HG03442 (cell line): ENCODE data around the gene NAT8.
A peak's percentile ranks its signal among the peaks of the same experiment; 100 is the strongest.
"Not testable (repeated sequence)": the region's sequence is repeated elsewhere in the genome, so short reads cannot be mapped to it uniquely, and the experiment has no call there.

Source experiments
- ATAC-seq: cut with Tn5 transposase; IDR thresholded peaks from one replicate; pipeline ENCODE4 v1.9.1; 2021; ENCODE audit warnings: mild to moderate bottlenecking, moderate library complexity; ENCODE audit not compliant: unreplicated experiment

NAT8 gene, protein sequence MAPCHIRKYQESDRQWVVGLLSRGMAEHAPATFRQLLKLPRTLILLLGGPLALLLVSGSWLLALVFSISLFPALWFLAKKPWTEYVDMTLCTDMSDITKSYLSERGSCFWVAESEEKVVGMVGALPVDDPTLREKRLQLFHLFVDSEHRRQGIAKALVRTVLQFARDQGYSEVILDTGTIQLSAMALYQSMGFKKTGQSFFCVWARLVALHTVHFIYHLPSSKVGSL

DNA sequence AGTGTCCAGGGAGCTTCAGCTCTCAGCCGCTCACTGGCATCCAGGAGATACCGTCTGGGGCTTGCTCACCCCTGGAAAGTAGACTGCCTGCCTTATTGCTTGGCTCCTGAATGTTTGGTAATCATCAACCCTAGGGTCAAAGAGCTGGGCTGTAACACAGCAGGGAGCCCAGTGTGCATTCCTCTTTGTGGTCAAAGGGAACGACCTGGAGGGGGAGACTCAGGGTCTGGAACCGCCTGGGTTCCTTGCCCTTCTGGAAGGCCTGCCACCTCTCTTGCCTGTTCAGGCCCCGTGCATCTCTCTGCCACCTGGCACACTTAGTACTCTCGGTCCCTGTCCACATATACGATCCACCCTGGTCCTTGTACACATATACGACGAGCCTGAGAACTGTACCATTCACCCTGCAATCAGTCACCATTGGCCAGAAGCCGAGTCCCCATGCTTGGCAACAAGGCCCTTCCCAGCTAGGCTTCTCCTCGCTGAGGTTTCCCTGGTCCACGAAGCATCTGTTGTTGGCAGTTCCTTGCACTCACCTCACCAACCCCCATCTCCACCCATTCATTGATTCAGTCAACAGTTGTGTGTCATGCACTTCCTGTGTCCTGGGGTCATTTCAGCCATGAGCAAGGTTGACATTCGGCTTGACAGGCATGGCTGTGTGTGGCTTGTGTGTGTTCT lies at the start of gene NAT8:
NAT8 (minus strand) TSS at position 85 of the 681 bp plus-strand sequence. CDS start 794 bp downstream, outside the sequence.
- no peak for ATAC-seq

DNA sequence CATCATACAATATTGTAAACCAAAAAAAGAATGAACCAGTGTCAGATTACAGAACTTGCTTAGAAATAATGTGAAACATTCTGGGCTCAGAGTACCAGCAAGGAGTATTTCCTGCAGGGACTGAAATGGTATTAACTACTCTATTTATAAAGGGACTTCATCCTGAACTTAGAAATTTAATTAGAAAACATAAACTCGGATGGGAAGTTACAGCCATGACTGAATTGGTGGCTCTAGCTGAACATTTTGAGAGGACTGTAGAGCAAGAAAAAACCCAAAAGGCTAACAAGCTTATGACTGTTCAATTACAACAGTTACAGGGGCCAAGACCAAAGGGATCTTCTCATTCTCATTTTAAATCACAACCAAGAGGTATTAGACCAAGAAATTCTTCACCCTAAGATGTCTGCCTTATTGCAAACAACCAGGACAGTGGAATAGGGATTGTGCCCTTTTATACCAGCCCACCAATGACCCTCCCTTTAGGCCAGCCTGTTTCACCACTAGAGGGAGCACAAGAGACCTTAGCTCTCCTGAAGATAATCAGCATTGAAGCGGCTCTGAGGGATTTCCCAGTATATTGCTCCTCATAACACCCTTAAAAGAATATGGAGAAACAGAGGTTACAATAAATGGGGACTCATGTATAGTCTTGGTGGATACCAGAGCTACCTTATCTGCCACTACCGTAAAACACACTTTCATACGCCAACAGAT lies 48.3 kb upstream of the NAT8 start:
- ATAC-seq, result not testable (repeated sequence)

DNA sequence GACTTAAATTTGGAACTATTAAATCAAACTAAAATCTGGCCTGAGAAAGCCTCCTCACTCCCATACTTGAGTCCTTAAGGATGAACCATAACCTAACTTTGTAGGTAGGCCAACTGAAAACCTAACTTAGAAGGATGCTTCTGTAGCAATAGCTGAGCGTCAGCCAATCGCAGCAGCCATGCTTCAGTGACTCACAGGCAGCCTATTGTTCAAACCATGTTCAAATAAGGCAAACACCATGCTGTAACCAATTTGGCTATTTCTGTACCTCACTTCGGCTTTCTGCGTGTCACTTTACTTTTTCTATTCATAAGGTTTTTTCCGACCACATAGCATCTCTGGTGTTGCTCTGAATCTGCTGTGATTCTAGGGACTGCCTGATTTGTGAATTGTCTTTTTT lies 46.3 kb upstream of the NAT8 start:
- ATAC-seq, result not testable (repeated sequence)

DNA sequence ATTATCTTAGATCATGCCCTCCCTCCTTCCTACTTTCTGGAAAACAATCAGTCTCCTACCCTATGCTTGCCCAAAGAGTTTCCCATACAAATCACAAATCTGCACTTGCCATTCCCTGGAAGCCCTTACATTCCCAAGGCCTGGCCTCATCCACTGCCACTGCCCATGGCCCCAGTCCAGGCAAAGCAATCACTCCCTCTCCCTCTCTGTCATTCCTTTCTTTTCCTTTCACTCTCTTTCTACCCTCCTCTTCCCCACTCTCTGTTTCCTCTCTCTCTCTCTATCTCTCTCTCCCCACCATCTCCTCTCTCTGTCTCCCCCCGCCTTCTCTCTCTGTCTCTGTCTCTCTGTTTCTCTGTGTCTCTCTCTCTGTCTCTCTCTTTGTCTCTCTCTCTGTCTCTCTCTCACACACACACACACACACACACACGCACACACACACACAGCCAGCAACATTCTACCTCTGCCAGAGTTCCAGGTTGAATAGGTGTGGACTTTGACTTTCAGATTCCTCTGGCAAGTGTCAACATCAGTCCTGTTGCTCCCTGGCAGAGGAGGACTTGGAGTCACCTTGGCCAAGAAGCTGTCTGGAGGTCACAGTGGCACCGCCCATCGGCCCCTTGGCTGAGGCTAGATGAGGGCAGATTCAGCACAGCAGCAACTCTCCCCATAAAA lies 43.7 kb upstream of the NAT8 start:
- ATAC-seq, result no peak

DNA sequence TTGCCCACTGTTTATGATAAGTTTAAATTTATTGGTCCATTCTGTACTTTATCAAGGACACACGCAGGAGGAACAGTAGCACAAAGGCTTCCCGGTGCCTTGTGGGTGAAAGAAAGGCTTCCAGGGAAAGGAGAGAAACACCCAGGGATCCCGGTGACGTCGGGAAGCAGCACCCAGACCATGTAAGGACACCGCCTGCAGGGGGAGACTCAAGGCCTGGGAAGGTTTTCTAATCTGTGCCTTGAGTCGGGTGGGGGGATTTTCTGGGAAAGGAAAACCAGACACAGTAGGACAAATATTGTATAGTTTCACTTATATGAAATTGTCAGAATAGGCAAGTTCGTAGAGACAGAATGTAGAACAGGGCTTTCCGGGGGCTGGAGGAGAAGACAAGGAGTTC lies 42.7 kb upstream of the NAT8 start:
- ATAC-seq, result not testable (repeated sequence)

DNA sequence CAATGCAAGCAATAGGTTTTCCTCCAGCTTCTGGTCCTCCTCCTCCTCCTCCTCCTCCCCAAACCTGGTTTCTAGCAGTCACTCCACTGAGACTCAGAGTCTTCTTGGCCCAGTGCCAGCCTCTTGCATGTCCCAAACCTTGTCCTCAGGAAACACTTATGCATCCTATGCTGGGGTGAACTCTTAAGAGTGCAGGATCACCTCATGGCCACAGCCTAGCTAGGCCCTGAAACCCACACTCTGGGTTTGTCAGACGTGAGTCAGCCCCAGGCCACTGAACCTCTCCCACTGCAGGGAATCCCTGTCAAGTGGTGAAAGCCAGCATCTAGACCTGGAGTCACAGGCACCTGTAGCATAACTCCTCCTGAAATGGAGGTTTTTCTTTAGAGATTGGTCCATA lies 42.1 kb upstream of the NAT8 start:
- not testable (repeated sequence) for ATAC-seq

DNA sequence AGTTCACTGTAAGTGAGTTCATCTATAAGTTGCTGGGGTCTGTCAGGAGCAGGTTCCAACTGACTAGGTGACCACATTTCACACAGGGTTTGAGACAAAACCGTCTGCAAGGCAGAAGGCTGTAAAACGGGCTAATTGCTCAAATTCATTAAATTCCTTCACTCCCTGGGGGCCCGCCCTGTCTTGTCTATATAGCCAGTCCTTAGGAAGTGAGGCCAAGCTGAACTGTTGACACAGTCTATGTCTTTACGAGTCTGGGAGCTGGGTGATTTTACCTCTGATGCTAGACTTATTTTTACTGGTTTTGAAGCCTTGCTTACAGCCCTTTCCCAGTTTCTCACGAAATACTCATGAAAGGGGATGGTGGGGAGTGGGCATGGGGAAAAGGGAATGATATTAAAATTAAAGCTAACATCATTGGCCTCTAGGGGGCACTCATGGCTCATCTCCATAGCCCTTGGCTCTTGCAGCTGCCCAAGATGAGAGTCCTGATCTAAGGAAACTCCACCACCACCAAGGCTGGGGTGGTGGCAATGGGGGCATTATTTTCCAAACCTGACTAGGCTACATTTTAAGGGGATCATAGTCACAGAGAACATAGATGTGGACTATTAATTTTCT lies 37.8 kb upstream of the NAT8 start:
- not testable (repeated sequence) for ATAC-seq

DNA sequence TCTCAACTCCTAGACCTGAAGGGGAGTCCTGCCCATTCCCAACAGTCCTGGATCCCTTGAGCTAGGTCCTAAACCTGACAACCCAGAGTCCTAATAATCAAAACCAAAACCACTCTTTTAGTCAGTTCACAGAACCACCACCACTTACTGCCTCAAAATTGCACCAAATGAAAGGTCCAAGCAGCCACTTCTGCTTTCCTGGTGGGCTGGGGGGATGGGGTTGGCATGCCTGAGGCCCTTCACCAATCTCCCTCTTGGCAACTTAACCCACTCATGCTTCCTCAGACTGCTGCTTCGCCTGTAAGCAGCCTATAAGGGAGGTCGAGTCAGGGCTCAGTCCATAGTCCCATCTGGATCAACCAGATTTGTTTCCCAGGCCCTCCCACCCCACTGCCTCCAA lies 37.0 kb upstream of the NAT8 start:
- not testable (repeated sequence) for ATAC-seq

DNA sequence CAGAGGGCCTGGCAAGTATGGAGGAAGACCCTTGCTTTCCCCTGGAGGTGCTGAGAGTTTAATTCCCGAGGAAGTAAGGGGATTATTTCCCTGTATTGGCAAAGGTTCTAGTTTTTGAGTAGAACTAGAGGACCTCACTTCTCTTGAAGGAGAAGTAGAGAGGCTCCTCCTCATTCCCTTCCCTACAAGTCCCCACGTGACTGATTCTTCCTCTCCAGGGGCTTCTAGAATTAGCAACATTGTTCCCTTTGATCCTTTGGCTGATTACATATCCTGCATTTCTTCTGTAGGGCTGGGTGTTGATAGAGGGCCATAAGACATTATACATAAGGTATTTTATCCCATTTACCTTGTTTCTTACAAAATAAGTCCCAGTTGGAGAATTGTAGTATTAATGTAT lies 35.8 kb upstream of the NAT8 start:
- ATAC-seq, result not testable (repeated sequence)

DNA sequence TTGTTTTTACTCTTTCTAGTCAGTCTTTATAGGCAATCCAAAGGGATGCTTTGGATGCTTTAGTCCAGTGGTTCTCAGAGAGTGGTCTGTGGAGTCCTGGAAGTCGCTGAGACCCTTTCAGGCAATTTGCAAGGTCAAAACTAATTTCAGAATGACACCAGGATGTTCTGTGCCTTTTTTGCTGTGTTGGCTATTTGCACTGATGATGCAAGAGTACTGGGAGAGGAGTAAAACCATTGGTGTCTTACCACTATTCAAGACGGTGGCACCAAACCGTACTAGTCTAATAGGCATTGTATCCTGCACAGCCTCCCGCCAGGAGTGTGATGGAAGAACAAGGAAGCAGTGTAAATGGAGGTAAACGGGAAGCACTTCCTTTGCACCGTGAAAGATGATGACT lies 34.0 kb upstream of the NAT8 start:
- ATAC-seq, result not testable (repeated sequence)

DNA sequence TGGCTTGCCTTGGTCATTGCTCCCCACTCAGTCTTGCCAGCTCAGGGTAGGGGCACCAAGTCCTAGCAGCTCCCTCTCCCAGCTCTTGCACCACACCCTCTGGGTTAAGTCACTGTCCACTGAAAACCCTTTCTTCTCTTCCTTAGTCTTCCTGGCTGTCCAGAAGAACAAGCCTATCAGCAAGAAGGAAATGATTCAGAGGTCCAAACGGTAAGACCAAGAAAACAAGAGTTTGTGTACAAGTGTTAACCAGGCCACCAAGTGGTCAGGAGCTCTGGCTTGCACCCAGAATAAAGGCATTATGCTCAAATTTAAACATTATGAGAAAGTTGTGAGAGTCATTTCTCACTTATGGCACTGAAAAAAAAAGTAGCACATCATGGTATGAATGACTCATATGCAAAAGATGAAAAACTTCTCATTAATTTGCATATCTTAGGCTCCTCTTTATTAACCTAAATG lies 32.5 kb upstream of the NAT8 start:
- peak; percentile 53 for ATAC-seq

DNA sequence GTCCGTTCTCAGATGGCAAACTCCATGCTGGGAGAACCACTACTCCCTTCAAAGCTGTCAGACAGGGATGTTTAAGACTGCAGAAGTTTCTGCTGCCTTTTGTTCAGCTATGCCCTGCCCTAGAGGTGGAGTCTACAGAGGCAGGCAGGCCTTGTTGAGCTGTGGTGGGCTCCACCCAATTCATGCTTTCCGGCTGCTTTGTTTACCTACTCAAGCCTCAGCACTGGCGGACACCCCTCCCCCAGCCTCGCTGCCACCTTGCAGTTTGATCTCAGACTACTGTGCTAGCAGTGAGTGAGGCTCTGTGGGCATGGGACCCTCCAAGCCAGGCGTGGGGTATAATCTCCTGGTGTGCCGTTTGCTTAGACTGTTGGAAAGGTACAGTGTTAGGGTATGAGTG lies 27.8 kb upstream of the NAT8 start:
- ATAC-seq, result not testable (repeated sequence)

DNA sequence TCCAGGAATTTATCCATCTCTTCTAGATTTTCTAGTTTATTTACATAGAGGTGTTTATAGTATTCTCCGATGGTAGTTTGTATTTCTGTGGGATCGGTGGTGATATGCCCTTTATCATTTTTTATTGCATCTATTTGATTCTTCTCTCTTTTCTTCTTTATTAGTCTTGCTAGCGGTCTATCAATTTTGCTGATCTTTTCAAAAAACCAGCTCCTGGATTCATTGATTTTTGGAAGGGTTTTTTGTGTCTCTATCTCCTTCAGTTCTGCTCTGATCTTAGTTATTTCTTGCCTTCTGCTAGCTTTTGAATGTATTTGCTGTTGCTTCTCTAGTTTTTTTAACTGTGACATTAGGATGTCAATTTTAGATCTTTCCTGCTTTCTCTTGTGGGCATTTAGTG lies 25.0 kb upstream of the NAT8 start:
- not testable (repeated sequence) for ATAC-seq

DNA sequence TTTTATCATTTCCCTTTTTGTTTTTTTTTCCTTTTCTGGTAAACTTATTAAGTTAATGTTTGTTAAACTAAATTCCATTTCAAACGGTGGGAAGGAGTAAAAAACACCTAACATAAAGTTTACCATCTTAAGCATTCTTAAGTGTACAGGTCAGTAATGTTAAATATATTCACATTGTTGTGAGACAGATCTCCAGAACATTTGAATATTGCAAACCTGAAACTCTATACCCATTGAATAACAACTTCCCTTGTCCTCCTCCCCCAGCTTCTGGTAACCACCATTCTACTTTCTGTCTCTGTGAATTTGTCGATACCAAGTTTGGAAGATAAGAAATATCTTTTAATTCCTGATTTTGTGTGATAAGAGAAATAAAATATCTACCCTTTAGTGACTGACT lies 12.0 kb upstream of the NAT8 start:
- no peak for ATAC-seq

DNA sequence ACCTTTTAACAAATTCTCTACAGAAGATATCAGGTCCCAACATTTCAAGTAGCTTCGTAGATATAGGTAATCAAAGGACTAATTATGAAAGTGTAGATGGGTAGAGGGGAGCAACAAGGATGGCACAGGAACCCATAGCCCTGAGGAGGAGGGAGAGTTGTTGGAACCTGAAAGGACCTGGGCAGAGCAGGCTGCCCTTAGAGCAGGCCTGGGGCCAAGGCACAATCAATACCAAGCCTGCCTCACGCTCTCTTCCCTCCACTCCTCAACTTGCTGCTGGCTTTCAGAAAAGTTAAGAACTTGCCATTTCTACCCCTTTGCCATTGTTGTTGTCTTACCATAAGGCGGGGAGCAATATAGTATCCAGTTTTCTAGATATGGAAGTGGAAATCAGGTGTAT lies 10.1 kb upstream of the NAT8 start:
- ATAC-seq, result no peak

DNA sequence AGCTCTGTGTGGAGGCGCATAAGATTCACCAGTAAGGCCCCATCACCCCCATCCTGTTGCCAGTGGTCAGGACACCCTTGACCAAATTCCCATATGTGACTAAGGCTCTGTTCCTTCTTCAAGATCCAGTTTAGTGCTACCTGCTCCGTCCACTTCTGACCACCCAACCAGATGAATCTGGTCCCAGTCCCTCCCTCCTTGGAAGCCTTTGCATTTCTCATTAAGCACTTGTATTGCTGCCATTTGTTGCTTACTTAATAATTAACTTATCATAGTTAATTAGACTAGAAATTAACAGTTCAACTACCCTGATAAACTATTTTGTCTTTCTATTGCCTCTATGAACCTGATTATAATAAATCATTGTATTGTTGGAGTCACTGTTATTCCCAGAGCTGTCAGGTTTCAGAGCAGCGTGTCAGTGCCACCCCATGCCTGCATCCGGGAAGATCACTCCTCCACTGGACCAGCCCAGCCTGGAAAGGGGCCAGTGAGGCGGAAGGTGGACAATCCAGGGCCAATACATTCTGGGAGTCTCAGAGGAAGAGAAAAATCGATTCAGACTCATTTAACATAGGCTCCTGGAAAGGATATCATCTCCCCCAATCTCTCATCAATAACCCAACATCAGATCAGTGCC lies 9.5 kb upstream of the NAT8 start:
- no peak for ATAC-seq

DNA sequence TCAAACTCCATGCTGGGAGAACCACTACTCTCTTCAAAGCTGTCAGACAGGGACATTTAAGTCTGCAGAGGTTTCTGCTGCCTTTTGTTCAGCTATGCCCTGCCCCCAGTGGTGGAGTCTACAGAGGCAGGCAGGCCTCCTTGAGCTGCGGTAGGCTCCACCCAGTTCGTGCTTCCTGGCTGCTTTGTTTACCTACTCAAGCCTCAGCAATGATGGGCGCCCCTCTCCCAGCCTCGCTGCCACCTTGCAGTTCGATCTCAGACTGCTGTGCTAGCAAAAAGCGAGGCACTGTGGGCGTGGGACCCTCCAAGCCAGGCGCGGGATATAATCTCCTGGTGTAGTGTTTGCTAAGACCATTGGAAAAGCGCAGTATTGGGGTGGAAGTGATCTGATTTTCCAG lies 5.5 kb upstream of the NAT8 start:
- ATAC-seq, result not testable (repeated sequence)

DNA sequence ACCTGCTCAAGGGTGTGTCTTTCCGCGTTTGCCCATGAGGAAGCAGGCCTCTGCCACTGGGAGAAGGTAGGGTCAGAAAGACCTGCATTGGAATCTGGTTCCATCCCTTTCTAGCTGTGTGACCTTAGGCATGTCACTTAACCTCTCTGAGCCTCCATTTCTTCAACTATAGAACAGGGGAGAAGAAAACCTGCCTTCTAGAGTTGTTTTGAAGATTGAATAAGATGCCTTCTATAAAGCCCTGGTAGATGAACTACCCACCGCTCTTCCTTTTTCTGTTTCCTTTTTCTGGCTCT lies 507 bp downstream of the NAT8 start:
- ATAC-seq, result no peak

DNA sequence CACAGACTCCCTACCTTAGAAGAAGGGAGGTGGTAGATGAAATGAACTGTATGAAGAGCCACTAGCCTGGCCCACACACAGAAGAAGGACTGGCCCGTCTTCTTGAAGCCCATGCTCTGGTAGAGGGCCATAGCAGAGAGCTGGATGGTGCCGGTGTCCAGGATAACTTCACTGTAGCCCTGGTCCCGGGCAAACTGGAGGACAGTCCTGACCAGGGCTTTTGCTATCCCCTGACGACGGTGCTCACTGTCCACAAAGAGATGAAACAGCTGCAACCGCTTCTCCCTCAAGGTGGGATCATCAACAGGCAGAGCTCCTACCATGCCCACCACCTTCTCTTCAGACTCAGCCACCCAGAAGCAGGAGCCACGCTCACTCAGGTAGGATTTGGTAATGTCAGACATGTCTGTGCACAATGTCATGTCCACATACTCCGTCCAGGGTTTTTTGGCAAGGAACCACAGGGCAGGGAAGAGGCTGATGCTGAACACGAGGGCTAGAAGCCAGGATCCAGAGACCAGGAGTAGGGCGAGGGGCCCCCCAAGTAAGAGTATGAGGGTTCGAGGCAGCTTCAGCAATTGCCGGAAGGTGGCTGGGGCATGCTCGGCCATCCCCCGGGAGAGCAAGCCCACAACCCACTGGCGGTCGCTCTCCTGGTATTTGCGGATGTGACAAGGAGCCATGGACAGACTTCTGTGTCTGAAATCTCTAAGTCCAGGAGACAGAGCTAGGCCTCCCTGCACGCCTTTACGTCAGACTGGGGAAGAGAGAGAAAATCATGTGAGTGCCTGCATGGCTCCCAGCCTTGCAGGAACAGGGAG lies 1.1 kb downstream of the NAT8 start:
- no peak for ATAC-seq

DNA sequence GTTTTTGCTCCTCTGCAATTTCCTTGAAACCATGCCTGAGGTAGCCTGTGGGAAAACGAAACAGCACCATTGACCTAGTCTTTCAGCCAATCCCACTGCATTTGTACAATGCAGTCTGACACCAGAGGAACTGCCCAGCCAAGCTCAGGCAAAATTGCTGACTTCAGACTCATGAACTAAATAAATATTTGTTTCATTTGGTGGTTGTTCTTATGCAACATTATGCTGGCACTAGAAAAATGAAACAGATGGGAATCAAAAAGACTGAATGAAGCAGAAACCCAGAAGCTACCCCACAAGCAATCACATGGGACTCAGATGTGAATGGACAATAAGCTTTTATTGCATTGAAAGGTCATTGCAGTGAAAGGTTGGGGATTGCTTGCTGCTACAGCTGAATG lies 1.7 kb downstream of the NAT8 start:
- no peak for ATAC-seq
